Testis (tissue), 3 donors: Measurements from ENCODE around the gene GARS1. TPM values are rescaled to one million over a fixed set of nuclear protein-coding genes. Genes with fewer than 3 reads are reported as not detected.
A peak's percentile ranks its signal among the peaks of the same experiment; 100 is the strongest.
"Not testable (repeated sequence)": the region's sequence is repeated elsewhere in the genome, so short reads cannot be mapped to it uniquely, and the experiment has no call there.

Experiments used
- DNase-seq: peaks from one replicate; pipeline ENCODE4 v3.0.0-alpha.2; 2019
- H3K27ac ChIP-seq, 2 donors: fragments of 200-600 bp; sonication (generic); one replicate each; pipeline ENCODE4 v1.5.1; 2019
- H3K27me3 ChIP-seq: fragments of 200-600 bp; sonication (generic); one replicate; pipeline ENCODE4 v1.5.1; 2019
- H3K36me3 ChIP-seq: fragments of 200-600 bp; sonication (generic); one replicate; pipeline ENCODE4 v1.5.1; 2017; ENCODE audit warnings: low read depth; ENCODE audit errors: missing control alignments
- H3K4me1 ChIP-seq: fragments of 200-600 bp; sonication (generic); one replicate; pipeline ENCODE4 v1.5.1; 2019
- H3K4me3 ChIP-seq, 2 donors: fragments of 200-600 bp; sonication (generic); one replicate each; pipeline ENCODE4 v1.5.1; 2017 to 2019
- H3K9me3 ChIP-seq: fragments of 200-600 bp; sonication (generic); one replicate; pipeline ENCODE4 v1.5.1; 2017
- POLR2A ChIP-seq: fragments of 450-650 bp; IDR thresholded peaks from one replicate; pipeline ENCODE4 v1.6.1; 2017; ENCODE audit warnings: antibody characterized with exemption, mild to moderate bottlenecking, moderate library complexity
- WGBS, 2 donors: methylation state at CpG; one replicate each; pipeline ENCODE4 v1.1.5; 2018; 5-methylcytosine and 5-hydroxymethylcytosine counted together
- intact Hi-C: fragments of 100-400 bp; cut with DNase I; formaldehyde crosslinking; loops from one replicate; pipeline ENCODE4 v1.15.1; 2023; ENCODE audit warnings: low total_unique reads
- polyA plus RNA-seq: library from polyadenylated mRNA; stranded (reverse); fragments of 350-450 nt; fragmentation: Illumina TruSeq; extraction: RNeasy Lipid Tissue Mini Kit (QIAGEN cat#74804); gene quantifications from one replicate; pipeline ENCODE4 v1.2.3, GENCODE V29; 2014; ENCODE audit warnings: low read depth, low replicate concordance; ENCODE audit not compliant: insufficient read depth
- total RNA-seq, 2 donors: library from RNA; depleted of rRNA; stranded (reverse); fragments of >200 nt; gene quantifications; one replicate each; pipeline ENCODE4 v1.2.3, GENCODE V29; 2016
- TF ChIP-seq, protein P1 (sequence below), 3 experiments: fragments of 450-650 bp in 2 of 3; fragments of 200-600 bp in 1 of 3; sonication (generic) in 1 of 3; IDR thresholded peaks; one replicate each; pipeline ENCODE4 v1.5.1; 2016 to 2019; ENCODE audit warnings: antibody characterized with exemption in 3 of 3, mild to moderate bottlenecking in 2 of 3, moderate library complexity in 1 of 3

The GARS1 gene
- total and polyA plus RNA-seq, 3 donors from 2014 or later, result 104 to 115 (median 110) TPM

DNA sequence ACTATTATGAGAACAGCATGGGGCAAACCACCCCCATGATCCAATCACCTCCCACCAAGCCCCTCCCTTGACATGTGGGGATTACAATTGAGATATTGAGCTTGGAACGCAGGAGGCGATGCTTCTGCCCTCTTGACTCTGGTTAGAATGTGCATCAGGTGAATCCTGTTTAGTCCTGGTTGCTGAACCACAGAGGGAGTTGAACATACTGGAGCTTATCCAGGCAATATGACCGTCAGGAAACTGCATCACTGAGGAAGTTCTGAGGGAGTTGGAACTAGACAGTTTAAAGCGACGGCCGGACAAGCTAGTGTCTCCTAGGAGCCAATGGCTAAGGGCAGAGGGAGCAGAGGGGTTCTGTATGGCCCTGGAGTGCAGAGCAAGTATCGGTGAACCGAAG lies 31.8 kb upstream of the GARS1 start:
- Histone ChIP-seq H3K27ac (no peak overlapping the region), H3K4me1 (no peaks in the 10 kb centered on the region), H3K4me3 (no peak overlapping the region), H3K9me3 (no peaks in the 10 kb centered on the region), H3K27me3 (no peaks in the 10 kb centered on the region), H3K36me3 (no peaks in the 10 kb centered on the region)
- 77 to 86% methylated on average over 8 of the region's 8 CpGs for WGBS, 2 donors
- intact Hi-C loops, result no loop called here
- no peak for TF ChIP-seq POLR2A
- TF ChIP-seq, protein P1, sequence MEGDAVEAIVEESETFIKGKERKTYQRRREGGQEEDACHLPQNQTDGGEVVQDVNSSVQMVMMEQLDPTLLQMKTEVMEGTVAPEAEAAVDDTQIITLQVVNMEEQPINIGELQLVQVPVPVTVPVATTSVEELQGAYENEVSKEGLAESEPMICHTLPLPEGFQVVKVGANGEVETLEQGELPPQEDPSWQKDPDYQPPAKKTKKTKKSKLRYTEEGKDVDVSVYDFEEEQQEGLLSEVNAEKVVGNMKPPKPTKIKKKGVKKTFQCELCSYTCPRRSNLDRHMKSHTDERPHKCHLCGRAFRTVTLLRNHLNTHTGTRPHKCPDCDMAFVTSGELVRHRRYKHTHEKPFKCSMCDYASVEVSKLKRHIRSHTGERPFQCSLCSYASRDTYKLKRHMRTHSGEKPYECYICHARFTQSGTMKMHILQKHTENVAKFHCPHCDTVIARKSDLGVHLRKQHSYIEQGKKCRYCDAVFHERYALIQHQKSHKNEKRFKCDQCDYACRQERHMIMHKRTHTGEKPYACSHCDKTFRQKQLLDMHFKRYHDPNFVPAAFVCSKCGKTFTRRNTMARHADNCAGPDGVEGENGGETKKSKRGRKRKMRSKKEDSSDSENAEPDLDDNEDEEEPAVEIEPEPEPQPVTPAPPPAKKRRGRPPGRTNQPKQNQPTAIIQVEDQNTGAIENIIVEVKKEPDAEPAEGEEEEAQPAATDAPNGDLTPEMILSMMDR (IDR thresholded peaks at IDR 0.05), result no peak
- DNase-seq, result no peak

DNA sequence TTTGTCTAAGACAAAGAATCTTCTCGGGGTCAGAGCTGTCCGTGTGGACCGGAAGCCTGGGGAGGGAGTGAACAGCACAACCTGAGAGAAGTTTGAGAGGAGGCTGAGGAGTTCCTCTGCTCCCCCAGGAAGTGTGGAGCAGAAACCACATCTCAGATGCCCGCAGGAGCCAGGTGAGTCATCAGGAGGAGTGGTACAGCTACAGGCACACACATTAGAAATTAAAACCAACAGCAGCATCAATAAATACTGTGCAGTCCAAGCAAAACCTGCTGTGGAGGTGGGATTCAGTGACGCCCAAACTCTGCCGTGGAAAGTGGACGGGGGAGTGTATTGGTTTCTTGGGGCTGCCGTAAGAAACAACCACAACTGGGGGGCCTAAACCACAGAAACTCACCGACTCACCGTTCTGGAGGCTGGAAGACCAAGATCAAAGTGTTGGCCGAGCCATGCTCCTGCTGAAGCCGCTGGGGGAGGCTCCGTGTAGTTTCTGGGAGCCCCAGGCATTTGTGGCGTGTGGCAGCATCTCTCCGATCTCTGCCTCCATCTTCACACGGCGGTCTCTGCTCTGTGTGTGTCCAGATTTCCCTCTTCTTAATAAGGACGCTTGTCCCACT lies 31.2 kb upstream of the GARS1 start:
- no peak for TF ChIP-seq POLR2A
- TF ChIP-seq, protein P1 (IDR thresholded peaks at IDR 0.05), result no peak
- Histone ChIP-seq H3K4me1 (no peaks in the 10 kb centered on the region), H3K4me3 (no peak overlapping the region), H3K27me3 (no peaks in the 10 kb centered on the region), H3K36me3 (no peaks in the 10 kb centered on the region), H3K27ac (no peak overlapping the region), H3K9me3 (no peaks in the 10 kb centered on the region)
- intact Hi-C loops, result no loop called here
- WGBS, 2 donors, result 91 to 93% methylated on average over 17 to 18 of the region's 18 CpGs
- no peak for DNase-seq

DNA sequence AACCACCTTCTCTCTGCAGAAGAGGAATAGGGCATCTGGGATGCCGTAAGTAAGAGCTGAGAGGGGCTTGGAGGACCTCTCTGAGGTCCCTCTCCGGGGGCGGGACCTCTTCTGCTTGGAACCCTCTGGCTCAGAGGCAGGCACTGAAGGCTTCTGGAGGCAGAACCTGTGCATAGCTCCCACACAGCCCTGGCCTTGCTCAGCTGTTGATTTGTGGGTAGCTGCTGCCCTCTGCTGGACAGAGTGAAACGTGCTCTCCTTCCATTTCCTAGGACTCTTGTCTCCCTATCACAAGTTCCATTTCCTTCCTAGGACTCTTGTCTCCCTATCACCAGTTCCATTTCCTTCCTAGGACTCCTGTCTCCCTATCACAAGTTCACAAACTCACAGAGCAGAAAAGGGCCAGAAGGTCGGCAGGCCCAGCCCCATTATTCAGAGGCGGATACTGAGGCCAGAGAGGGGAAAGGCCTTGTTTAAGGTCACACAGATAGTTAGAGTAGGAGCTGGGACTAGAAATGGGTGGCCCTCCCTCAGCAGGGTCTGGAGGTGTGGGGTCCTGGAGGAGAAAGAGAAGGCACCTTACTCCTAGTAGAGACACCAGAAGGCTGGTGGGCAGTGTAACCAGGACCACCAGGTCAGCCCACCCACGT lies 30.3 kb upstream of the GARS1 start:
- Histone ChIP-seq H3K27me3 (no peaks in the 10 kb centered on the region), H3K4me1 (no peaks in the 10 kb centered on the region), H3K36me3 (no peaks in the 10 kb centered on the region), H3K27ac (no peak overlapping the region), H3K4me3 (no peak overlapping the region), H3K9me3 (no peaks in the 10 kb centered on the region)
- 44 to 46% methylated on average over 7 of the region's 7 CpGs for WGBS, 2 donors
- peak; percentile 92 for DNase-seq
- intact Hi-C loops, result no loop called here
- TF ChIP-seq, protein P1 (IDR thresholded peaks at IDR 0.05), result peak; percentile 79 to 90 (median 79)
- no peak for TF ChIP-seq POLR2A

DNA sequence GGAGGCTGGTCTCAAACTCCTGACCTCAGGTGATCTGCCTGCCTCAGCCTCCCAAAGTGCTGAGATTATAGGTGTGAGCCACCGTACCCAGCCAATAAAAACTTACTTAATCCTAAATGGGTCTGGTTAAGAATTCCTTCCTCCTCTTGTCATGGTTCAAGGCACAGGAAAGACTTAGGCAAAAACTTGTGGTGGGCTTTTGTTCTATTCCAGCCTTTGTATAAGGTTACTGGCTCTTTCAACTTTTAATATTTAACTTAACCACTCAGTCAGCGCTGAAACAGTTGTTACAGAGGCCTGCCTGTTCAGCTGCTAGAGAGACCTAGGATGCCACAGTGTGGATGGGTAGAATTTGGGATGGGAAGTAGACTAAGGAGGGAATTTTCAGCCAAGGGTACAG lies 28.1 kb upstream of the GARS1 start:
- no peak overlapping the region for H3K27ac ChIP-seq
- DNase-seq, result no peak
- intact Hi-C loops, result no loop called here
- no peaks in the 10 kb centered on the region for H3K9me3 ChIP-seq
- 92 to 94% methylated on average over 2 of the region's 2 CpGs for WGBS, 2 donors
- no peaks in the 10 kb centered on the region for H3K27me3 ChIP-seq
- TF ChIP-seq POLR2A, result no peak
- TF ChIP-seq, protein P1 (IDR thresholded peaks at IDR 0.05), result no peak
- no peak overlapping the region for H3K4me3 ChIP-seq
- H3K4me1 ChIP-seq, result no peaks in the 10 kb centered on the region
- H3K36me3 ChIP-seq, result no peaks in the 10 kb centered on the region

DNA sequence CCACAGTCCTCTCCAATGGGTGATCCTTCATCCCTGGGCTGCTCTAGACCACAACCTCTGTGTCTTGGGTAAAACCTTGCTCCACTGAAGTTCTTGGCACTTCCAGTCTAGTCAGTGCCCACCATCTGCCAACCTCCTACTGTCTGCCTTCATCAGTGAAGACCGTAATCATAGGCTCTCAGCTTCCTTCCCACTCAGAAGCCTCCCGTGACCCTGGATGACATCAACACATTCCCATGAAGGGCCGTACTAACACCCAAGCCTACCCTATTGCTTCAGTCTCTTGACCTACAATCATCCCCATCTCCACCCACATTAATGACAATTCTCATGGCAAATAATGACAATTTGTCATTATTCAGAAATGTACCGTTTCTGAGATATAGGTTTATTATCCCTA lies 27.6 kb upstream of the GARS1 start:
- DNase-seq, result no peak
- H3K4me3 ChIP-seq, result no peak overlapping the region
- intact Hi-C loops, result no loop called here
- H3K27me3 ChIP-seq, result no peaks in the 10 kb centered on the region
- no peaks in the 10 kb centered on the region for H3K9me3 ChIP-seq
- no peak overlapping the region for H3K27ac ChIP-seq
- WGBS, 2 donors, result 88 to 93% methylated on average over 4 of the region's 4 CpGs
- no peaks in the 10 kb centered on the region for H3K36me3 ChIP-seq
- TF ChIP-seq, protein P1 (IDR thresholded peaks at IDR 0.05), result no peak
- no peak for TF ChIP-seq POLR2A
- no peaks in the 10 kb centered on the region for H3K4me1 ChIP-seq

DNA sequence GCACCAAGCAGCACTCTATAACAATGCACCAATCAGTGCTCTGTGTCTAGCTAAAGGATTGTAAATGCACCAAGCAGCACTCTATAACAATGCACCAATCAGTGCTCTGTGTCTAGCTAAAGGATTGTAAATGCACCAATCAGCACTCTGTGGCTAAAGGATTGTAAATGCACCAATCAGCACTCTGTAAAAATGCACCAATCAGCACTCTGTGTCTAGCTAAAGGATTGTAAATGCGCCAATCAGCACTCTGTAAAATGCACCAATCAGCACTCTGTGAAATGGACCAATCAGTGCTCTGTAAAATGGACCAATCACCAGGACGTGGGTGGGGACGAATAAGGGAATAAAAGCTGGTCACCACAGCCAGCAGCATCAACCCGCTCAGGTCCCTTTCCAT lies 24.4 kb upstream of the GARS1 start:
- 91 to 99% methylated on average over 4 of the region's 4 CpGs for WGBS, 2 donors
- H3K36me3 ChIP-seq, H3K4me1 ChIP-seq, intact Hi-C loops, H3K27ac ChIP-seq, H3K27me3 ChIP-seq, H3K9me3 ChIP-seq, DNase-seq, H3K4me3 ChIP-seq: not testable (repeated sequence)
